ENCODE data around the gene FNDC1.

The FNDC1 gene

GRCh38 chr6:159212525-159213280, 43.5 kb downstream of the FNDC1 start:
- no peak for TF ChIP-seq CTCF (IDR thresholded peaks at IDR 0.05; ENCODE audit: control insufficient read depth, extremely low read depth, insufficient read depth)
- H3K4me3 ChIP-seq (ENCODE audit: low read depth, low read length) = no peak overlapping the region
- DNase-seq (ENCODE audit: low read depth) = no peak

GRCh38 chr6:159213405-159213804, 44.2 kb downstream of the FNDC1 start:
- no peak for TF ChIP-seq CTCF (IDR thresholded peaks at IDR 0.05; ENCODE audit: control insufficient read depth, extremely low read depth, insufficient read depth)
- H3K4me3 ChIP-seq (ENCODE audit: low read depth, low read length) = no peak overlapping the region
- DNase-seq (ENCODE audit: low read depth) = no peak

GRCh38 chr6:159214281-159214680, 45.1 kb downstream of the FNDC1 start:
- DNase-seq (ENCODE audit: low read depth) = no peak
- TF ChIP-seq CTCF (IDR thresholded peaks at IDR 0.05; ENCODE audit: control insufficient read depth, extremely low read depth, insufficient read depth) = no peak
- no peak overlapping the region for H3K4me3 ChIP-seq (ENCODE audit: low read depth, low read length)

- DNase-seq (ENCODE audit: low read depth) = no peak
- no peak overlapping the region for H3K4me3 ChIP-seq (ENCODE audit: low read depth, low read length)
- peak; percentile 52 for TF ChIP-seq CTCF (IDR thresholded peaks at IDR 0.05; ENCODE audit: control insufficient read depth, extremely low read depth, insufficient read depth)
These were observed 48.5 kb downstream of the FNDC1 start for GRCh38 chr6:159217595-159218275.

- TF ChIP-seq CTCF (IDR thresholded peaks at IDR 0.05; ENCODE audit: control insufficient read depth, extremely low read depth, insufficient read depth) = no peak
- no peak for DNase-seq (ENCODE audit: low read depth)
- no peak overlapping the region for H3K4me3 ChIP-seq (ENCODE audit: low read depth, low read length)
These were observed 50.9 kb downstream of the FNDC1 start for GRCh38 chr6:159220093-159220492.

GRCh38 chr6:159221486-159222170, 52.4 kb downstream of the FNDC1 start:
- H3K4me3 ChIP-seq (ENCODE audit: low read depth, low read length) = no peak overlapping the region
- TF ChIP-seq CTCF (IDR thresholded peaks at IDR 0.05; ENCODE audit: control insufficient read depth, extremely low read depth, insufficient read depth) = no peak
- no peak for DNase-seq (ENCODE audit: low read depth)

All from LNCaP clone FGC (cell line).